GM12801 (cell line): ENCODE results near the gene HHLA2.

Experiments used
- CTCF ChIP-seq: IDR thresholded peaks from one replicate; pipeline ENCODE4 v1.5.1; 2011; ENCODE audit warnings: control low read depth; ENCODE audit not compliant: insufficient read length; ENCODE audit errors: extremely low read depth

Gene HHLA2

GRCh38 chr3:108354562-108354961 lies 58.2 kb downstream of the HHLA2 start:
- no peak for TF ChIP-seq CTCF

- TF ChIP-seq CTCF: no peak
Measured at GRCh38 chr3:108357042-108357441, 60.7 kb downstream of the HHLA2 start.

GRCh38 chr3:108359011-108359410 lies 62.7 kb downstream of the HHLA2 start:
- TF ChIP-seq CTCF: no peak

GRCh38 chr3:108376026-108376425 lies 79.7 kb downstream of the HHLA2 start:
- TF ChIP-seq CTCF: no peak

GRCh38 chr3:108377384-108377783 lies 81.0 kb downstream of the HHLA2 start:
- TF ChIP-seq CTCF: no peak

- TF ChIP-seq CTCF: no peak
Measured at GRCh38 chr3:108378153-108378951, 82.0 kb downstream of the HHLA2 start.

- no peak for TF ChIP-seq CTCF
Measured at GRCh38 chr3:108380128-108380795, 83.9 kb downstream of the HHLA2 start.
